Panc1 (cell line): Measurements from ENCODE around the gene FOXD4L5. TPM values are rescaled to one million over a fixed set of nuclear protein-coding genes. Genes with fewer than 3 reads are reported as not detected.
"Not testable (repeated sequence)": the region's sequence is repeated elsewhere in the genome, so short reads cannot be mapped to it uniquely, and the experiment has no call there.

ENCODE experiments used
- ATAC-seq: fragments of 200-7000 bp; cut with Tn5 transposase; 2 replicates; pipeline ENCODE4 v1.9.1; 2020; ENCODE audit warnings: mild to moderate bottlenecking, moderate library complexity
- Bru-seq: library from RNA; stranded (reverse); fragments of 400-500 nt; gene quantifications from one replicate; lab custom pipeline; 2021; lab: Mats Ljungman, UMichigan
- BruChase-seq, 2 experiments: library from RNA; stranded (reverse); fragments of 400-500 nt; gene quantifications; one replicate each; lab custom pipeline; 2021; lab: Mats Ljungman, UMichigan
- BruUV-seq: library from RNA; stranded (reverse); fragments of 400-500 nt; replicated peaks from 2 replicates; lab custom pipeline; 2021; lab: Mats Ljungman, UMichigan
- CTCF ChIA-PET: fragments of 300-600 bp; sonication (Branson Sonifier 250); formaldehyde crosslinking; loops from one replicate; lab custom pipeline; 2022; ENCODE audit warnings: antibody characterized with exemption; lab: Charles Lee
- POLR2A ChIA-PET: fragments of 300-600 bp; sonication (Branson Sonifier 250); formaldehyde crosslinking; loops from one replicate; lab custom pipeline; 2022; ENCODE audit warnings: antibody characterized with exemption; lab: Charles Lee
- DNase-seq: peaks from one replicate; pipeline ENCODE4 v3.0.0-alpha.2; 2010; ENCODE audit warnings: low read depth, low spot score
- H3K27ac ChIP-seq: 2 replicates; pipeline ENCODE4 v1.5.1; 2011; ENCODE audit warnings: mild to moderate bottlenecking, low read length, inconsistent platforms
- H3K27me3 ChIP-seq: fragments of 200-500 bp; sonication (Bioruptor generic); 2 replicates; pipeline ENCODE4 v1.6.0; 2014; ENCODE audit warnings: low read length, inconsistent platforms; ENCODE audit not compliant: control insufficient read depth, insufficient read depth
- H3K36me3 ChIP-seq: fragments of 200-500 bp; sonication (Bioruptor generic); 2 replicates; pipeline ENCODE4 v1.5.1; 2014; ENCODE audit warnings: inconsistent platforms, mild to moderate bottlenecking, low read length, moderate library complexity; ENCODE audit not compliant: control insufficient read depth, insufficient read depth
- H3K4me1 ChIP-seq: 2 replicates; pipeline ENCODE4 v1.5.1; 2011; ENCODE audit warnings: inconsistent platforms, mild to moderate bottlenecking, low read length, moderate library complexity; ENCODE audit not compliant: control insufficient read depth, insufficient read depth
- H3K4me3 ChIP-seq, 2 experiments: 2 replicates each; pipeline ENCODE4 v1.5.1; 2011 to 2012; ENCODE audit warnings: low read depth in 2 of 2, low read length in 2 of 2, mild to moderate bottlenecking in 2 of 2, inconsistent platforms in 1 of 2, moderate library complexity in 1 of 2
- H3K9me3 ChIP-seq: fragments of 200-500 bp; sonication (Bioruptor generic); 2 replicates; pipeline ENCODE4 v1.5.1; 2014; ENCODE audit warnings: low read depth, mild to moderate bottlenecking, inconsistent platforms, low read length, moderate library complexity; ENCODE audit not compliant: control insufficient read depth, insufficient read depth
- in situ Hi-C: cut with HindIII; loops from 2 replicates; pipeline ENCODE4 v1.10.0; 2016; ENCODE audit warnings: low sequenced_read_pairs, low pct_unique_long_range_greater_than_20kb
- intact Hi-C: fragments of 100-400 bp; cut with micrococcal nuclease; formaldehyde crosslinking; loops from one replicate; pipeline ENCODE4 v1.10.0; 2022; ENCODE audit not compliant: unreplicated experiment
- long read RNA-seq: library from polyadenylated mRNA; unstranded; transcript quantifications from one replicate; pipeline ENCODE4 v2.0.0, GENCODE V29; 2021; ENCODE audit not compliant: unreplicated experiment
- polyA plus RNA-seq: library from polyadenylated mRNA; unstranded; fragments of >200 nt; gene quantifications from one replicate; pipeline ENCODE4 v1.2.1, GENCODE V29; 2012; ENCODE audit warnings: missing spikeins; ENCODE audit not compliant: insufficient read length
- total RNA-seq: library from RNA; stranded (reverse); gene quantifications from one replicate; pipeline ENCODE4 v1.2.1, GENCODE V29; 2021; ENCODE audit not compliant: unreplicated experiment

The FOXD4L5 gene
- total RNA-seq (0.08 TPM), Bru-seq, nascent RNA (percentile 20 among the genes with signal in this experiment), BruChase-seq, experiment 1, labeled RNA remaining after a 2-hour chase (not detected), BruChase-seq, experiment 2, labeled RNA remaining after a 6-hour chase (not detected)
- polyA plus RNA-seq = 0.16 TPM
- long read RNA-seq = 0 reads

- H3K36me3 ChIP-seq, H3K4me3 ChIP-seq, intact Hi-C loops, H3K4me1 ChIP-seq, H3K27me3 ChIP-seq, H3K27ac ChIP-seq, H3K9me3 ChIP-seq, POLR2A ChIA-PET, in situ Hi-C loops, CTCF ChIA-PET, ATAC-seq, DNase-seq, BruUV-seq: not testable (repeated sequence)
These were observed at the start of gene FOXD4L5 for GRCh38 chr9:65285109-65285508. FOXD4L5 (minus strand) TSS chr9:65285209; CDS start chr9:65284377, 832 bp downstream.

- CTCF ChIA-PET, ATAC-seq, H3K4me3 ChIP-seq, H3K27me3 ChIP-seq, BruUV-seq, intact Hi-C loops, DNase-seq, in situ Hi-C loops, H3K36me3 ChIP-seq, H3K27ac ChIP-seq, H3K4me1 ChIP-seq, POLR2A ChIA-PET, H3K9me3 ChIP-seq: not testable (repeated sequence)
These were observed 1.1 kb downstream of the FOXD4L5 start for GRCh38 chr9:65283943-65284342.

- intact Hi-C loops, H3K4me1 ChIP-seq, CTCF ChIA-PET, H3K27ac ChIP-seq, in situ Hi-C loops, ATAC-seq, H3K9me3 ChIP-seq, H3K36me3 ChIP-seq, H3K27me3 ChIP-seq, DNase-seq, H3K4me3 ChIP-seq, POLR2A ChIA-PET, BruUV-seq: not testable (repeated sequence)
These were observed 2.0 kb downstream of the FOXD4L5 start for GRCh38 chr9:65282976-65283375.
